ENCODE data around the gene BRIP1. TPM values are rescaled to one million over a fixed set of nuclear protein-coding genes. Genes with fewer than 3 reads are reported as not detected.
"Not testable (repeated sequence)": the region's sequence is repeated elsewhere in the genome, so short reads cannot be mapped to it uniquely, and the experiment has no call there.

The BRIP1 gene
- total and polyA plus RNA-seq, 2 donors (not counting 1 experiment from before 2014, with no cell fraction given), result 4.0 to 8.1 TPM

GRCh38 chr17:61827649-61828395 is 35.5 kb downstream of the BRIP1 start:
- H3K4me2 ChIP-seq (ENCODE audit: extremely low read depth, insufficient read depth, low read length), result no peak overlapping the region
- H3K4me1 ChIP-seq (ENCODE audit: control insufficient read depth, extremely low read depth, insufficient read depth, low read length), result no peaks in the 10 kb centered on the region
- H3K27ac ChIP-seq (ENCODE audit: insufficient read depth, low read length), result no peak overlapping the region
- no peaks in the 10 kb centered on the region for H3K79me2 ChIP-seq (ENCODE audit: control insufficient read depth, insufficient read depth, low read length)
- no peak for DNase-seq (ENCODE audit: low read depth in 2 of 2)
- H3K4me3 ChIP-seq (replicated peaks in 1 of 4; ENCODE audit: control extremely low read depth in 1 of 4, insufficient read depth in 1 of 4, low read depth in 3 of 4, low read length in 4 of 4), result no peak overlapping the region
- H3K9ac ChIP-seq (ENCODE audit: insufficient read depth, low read length), result no peak overlapping the region
- no peak overlapping the region for H2AFZ ChIP-seq (ENCODE audit: low read length)
- no peaks in the 10 kb centered on the region for H3K27me3 ChIP-seq (ENCODE audit: control insufficient read depth, insufficient read depth, low read length)
- no peaks in the 10 kb centered on the region for H3K9me3 ChIP-seq (ENCODE audit: control insufficient read depth, insufficient read depth, low read depth, low read length)
- no peaks in the 10 kb centered on the region for H4K20me1 ChIP-seq (ENCODE audit: control insufficient read depth, extremely low read depth, insufficient read depth, low read length)
- TF ChIP-seq EZH2 (IDR thresholded peaks at IDR 0.05; ENCODE audit: low read length, missing control alignments), result no peak
- TF ChIP-seq, protein P1, sequence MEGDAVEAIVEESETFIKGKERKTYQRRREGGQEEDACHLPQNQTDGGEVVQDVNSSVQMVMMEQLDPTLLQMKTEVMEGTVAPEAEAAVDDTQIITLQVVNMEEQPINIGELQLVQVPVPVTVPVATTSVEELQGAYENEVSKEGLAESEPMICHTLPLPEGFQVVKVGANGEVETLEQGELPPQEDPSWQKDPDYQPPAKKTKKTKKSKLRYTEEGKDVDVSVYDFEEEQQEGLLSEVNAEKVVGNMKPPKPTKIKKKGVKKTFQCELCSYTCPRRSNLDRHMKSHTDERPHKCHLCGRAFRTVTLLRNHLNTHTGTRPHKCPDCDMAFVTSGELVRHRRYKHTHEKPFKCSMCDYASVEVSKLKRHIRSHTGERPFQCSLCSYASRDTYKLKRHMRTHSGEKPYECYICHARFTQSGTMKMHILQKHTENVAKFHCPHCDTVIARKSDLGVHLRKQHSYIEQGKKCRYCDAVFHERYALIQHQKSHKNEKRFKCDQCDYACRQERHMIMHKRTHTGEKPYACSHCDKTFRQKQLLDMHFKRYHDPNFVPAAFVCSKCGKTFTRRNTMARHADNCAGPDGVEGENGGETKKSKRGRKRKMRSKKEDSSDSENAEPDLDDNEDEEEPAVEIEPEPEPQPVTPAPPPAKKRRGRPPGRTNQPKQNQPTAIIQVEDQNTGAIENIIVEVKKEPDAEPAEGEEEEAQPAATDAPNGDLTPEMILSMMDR (conservative IDR thresholded peaks at IDR 0.05 in 1 of 2, IDR thresholded peaks at IDR 0.05 in 1 of 2; ENCODE audit: low read depth in 1 of 2, low read length in 2 of 2), result no peak
- H3K36me3 ChIP-seq (ENCODE audit: control insufficient read depth, insufficient read depth, low read length), result no peaks in the 10 kb centered on the region

- not testable (repeated sequence) for H4K20me1 ChIP-seq (ENCODE audit: control insufficient read depth, extremely low read depth, insufficient read depth, low read length); DNase-seq (ENCODE audit: low read depth in 2 of 2); H3K27ac ChIP-seq (ENCODE audit: insufficient read depth, low read length); H3K36me3 ChIP-seq (ENCODE audit: control insufficient read depth, insufficient read depth, low read length); H3K79me2 ChIP-seq (ENCODE audit: control insufficient read depth, insufficient read depth, low read length); H3K4me2 ChIP-seq (ENCODE audit: extremely low read depth, insufficient read depth, low read length); H3K9me3 ChIP-seq (ENCODE audit: control insufficient read depth, insufficient read depth, low read depth, low read length); H3K9ac ChIP-seq (ENCODE audit: insufficient read depth, low read length); H3K4me1 ChIP-seq (ENCODE audit: control insufficient read depth, extremely low read depth, insufficient read depth, low read length); H2AFZ ChIP-seq (ENCODE audit: low read length); H3K27me3 ChIP-seq (ENCODE audit: control insufficient read depth, insufficient read depth, low read length); H3K4me3 ChIP-seq (replicated peaks in 1 of 4; ENCODE audit: control extremely low read depth in 1 of 4, insufficient read depth in 1 of 4, low read depth in 3 of 4, low read length in 4 of 4)
Measured at GRCh38 chr17:61826866-61827265, 36.5 kb downstream of the BRIP1 start.

DNA sequence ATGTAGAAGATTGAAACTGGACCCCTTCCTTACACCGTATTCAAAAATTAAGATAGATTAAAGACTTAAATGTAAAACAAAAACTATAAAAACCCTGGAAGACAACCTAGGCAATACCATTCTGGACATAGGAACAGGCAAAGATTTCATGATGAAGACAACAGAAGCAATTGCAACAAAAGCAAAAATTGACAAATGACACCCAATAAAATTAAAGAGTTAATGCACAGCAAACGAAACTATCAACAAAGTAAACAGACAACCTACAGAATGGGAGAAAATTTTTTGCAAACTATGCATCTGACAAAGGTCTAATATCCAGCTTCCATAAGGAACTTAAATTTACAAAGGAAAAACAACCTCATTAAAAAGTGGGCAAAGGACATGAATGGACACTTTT is 37.1 kb downstream of the BRIP1 start:
- H3K27ac ChIP-seq (ENCODE audit: insufficient read depth, low read length); H3K4me2 ChIP-seq (ENCODE audit: extremely low read depth, insufficient read depth, low read length); H3K27me3 ChIP-seq (ENCODE audit: control insufficient read depth, insufficient read depth, low read length); H2AFZ ChIP-seq (ENCODE audit: low read length); H3K9ac ChIP-seq (ENCODE audit: insufficient read depth, low read length); H4K20me1 ChIP-seq (ENCODE audit: control insufficient read depth, extremely low read depth, insufficient read depth, low read length); H3K4me3 ChIP-seq (replicated peaks in 1 of 4; ENCODE audit: control extremely low read depth in 1 of 4, insufficient read depth in 1 of 4, low read depth in 3 of 4, low read length in 4 of 4); DNase-seq (ENCODE audit: low read depth in 2 of 2); H3K79me2 ChIP-seq (ENCODE audit: control insufficient read depth, insufficient read depth, low read length); H3K4me1 ChIP-seq (ENCODE audit: control insufficient read depth, extremely low read depth, insufficient read depth, low read length); H3K9me3 ChIP-seq (ENCODE audit: control insufficient read depth, insufficient read depth, low read depth, low read length); H3K36me3 ChIP-seq (ENCODE audit: control insufficient read depth, insufficient read depth, low read length): not testable (repeated sequence)

DNA sequence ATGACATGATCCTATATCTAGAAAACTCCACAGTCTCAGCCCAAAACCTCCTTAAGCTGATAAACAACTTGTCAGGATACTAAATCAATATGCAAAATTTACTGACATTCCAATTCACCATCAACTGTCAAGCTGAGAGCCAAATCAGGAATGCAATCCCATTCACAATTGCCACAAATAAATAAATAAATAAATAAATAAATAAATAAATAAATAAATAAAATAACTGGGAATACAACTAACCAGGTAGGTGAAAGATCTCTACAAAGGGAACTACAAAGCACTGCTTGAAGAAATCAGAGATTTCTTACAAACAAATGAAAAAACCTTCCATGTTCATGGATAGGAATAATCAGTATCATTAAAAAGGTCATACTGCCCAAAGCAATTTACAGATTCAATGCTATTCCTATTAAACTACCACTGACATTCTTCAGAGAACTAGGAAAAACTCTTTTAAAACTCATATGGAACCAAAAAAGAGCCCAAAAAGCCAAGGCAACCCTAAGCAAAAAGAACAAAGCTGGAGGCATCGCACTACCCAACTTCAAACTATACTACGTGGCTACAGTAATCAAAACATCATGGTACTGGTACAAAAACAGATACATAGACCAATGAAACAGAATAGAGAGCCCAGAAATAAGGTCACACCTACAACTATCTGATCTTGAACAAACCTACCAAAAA is 37.7 kb downstream of the BRIP1 start:
- H3K9me3 ChIP-seq (ENCODE audit: control insufficient read depth, insufficient read depth, low read depth, low read length), result no peaks in the 10 kb centered on the region
- no peaks in the 10 kb centered on the region for H3K27me3 ChIP-seq (ENCODE audit: control insufficient read depth, insufficient read depth, low read length)
- H4K20me1 ChIP-seq (ENCODE audit: control insufficient read depth, extremely low read depth, insufficient read depth, low read length), result no peaks in the 10 kb centered on the region
- H2AFZ ChIP-seq (ENCODE audit: low read length), result no peak overlapping the region
- H3K4me3 ChIP-seq (replicated peaks in 1 of 4; ENCODE audit: control extremely low read depth in 1 of 4, insufficient read depth in 1 of 4, low read depth in 3 of 4, low read length in 4 of 4), result no peak overlapping the region
- H3K27ac ChIP-seq (ENCODE audit: insufficient read depth, low read length), result no peak overlapping the region
- no peak for DNase-seq (ENCODE audit: low read depth in 2 of 2)
- TF ChIP-seq EZH2 (IDR thresholded peaks at IDR 0.05; ENCODE audit: low read length, missing control alignments), result no peak
- TF ChIP-seq, protein P1 (conservative IDR thresholded peaks at IDR 0.05 in 1 of 2, IDR thresholded peaks at IDR 0.05 in 1 of 2; ENCODE audit: low read depth in 1 of 2, low read length in 2 of 2), result no peak
- no peaks in the 10 kb centered on the region for H3K4me1 ChIP-seq (ENCODE audit: control insufficient read depth, extremely low read depth, insufficient read depth, low read length)
- H3K36me3 ChIP-seq (ENCODE audit: control insufficient read depth, insufficient read depth, low read length), result no peaks in the 10 kb centered on the region
- no peak overlapping the region for H3K9ac ChIP-seq (ENCODE audit: insufficient read depth, low read length)
- H3K4me2 ChIP-seq (ENCODE audit: extremely low read depth, insufficient read depth, low read length), result no peak overlapping the region
- H3K79me2 ChIP-seq (ENCODE audit: control insufficient read depth, insufficient read depth, low read length), result no peaks in the 10 kb centered on the region
